ENCODE measurements around the gene ARMC2.

DNA sequence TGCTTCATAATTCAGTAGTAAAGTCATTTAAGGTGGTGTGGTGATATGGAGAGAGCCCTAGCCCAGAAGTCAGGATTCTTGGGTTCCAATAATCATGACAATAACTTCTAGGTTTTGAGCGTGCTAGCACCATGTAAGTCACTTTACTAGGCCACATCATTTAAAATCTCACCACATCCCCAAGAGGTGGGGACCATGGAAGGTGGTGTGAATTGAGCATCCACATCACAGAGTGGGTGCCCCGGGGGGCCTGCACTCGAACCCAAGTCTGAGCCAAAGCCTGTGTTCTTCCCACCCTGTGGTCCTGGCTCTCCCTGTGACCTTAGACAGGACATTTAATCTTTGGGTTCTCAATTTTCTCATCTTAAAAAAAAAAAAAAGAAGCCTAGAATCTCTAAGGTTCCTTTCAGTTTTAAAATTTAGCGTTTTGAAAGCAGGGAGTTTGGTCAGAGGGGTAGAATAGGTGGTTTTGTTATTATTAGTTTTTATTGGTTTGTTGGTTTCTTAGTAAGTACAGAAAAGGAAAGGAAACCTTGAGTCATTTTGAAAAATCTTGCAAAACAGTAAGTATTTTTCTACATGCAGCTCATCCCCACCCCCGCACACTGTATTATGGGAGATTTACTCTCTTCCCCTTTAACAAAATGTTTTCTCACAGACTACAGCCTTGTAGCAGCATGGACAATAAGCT, 26.4 kb downstream of the ARMC2 start:
- TF ChIP-seq SUZ12 (IDR thresholded peaks at IDR 0.05; ENCODE audit: extremely low read depth, insufficient read depth, insufficient read length) (no peak), ZNF274 (IDR thresholded peaks at IDR 0.05; ENCODE audit: low read depth, low read length) (no peak), YY1 (IDR thresholded peaks at IDR 0.05; ENCODE audit: insufficient read depth, insufficient read length) (no peak)

Measured in NT2/D1 (cell line).